AG09319 (cell line): Measurements from ENCODE around the gene SCNN1A.

Experiments used
- DNase-seq: peaks from one replicate; pipeline ENCODE4 v3.0.0-alpha.2; 2010; ENCODE audit warnings: low read depth; ENCODE audit errors: extremely low read depth
- TF ChIP-seq, protein P1 (sequence below): IDR thresholded peaks from 2 replicates; pipeline ENCODE4 v1.5.1; 2011; ENCODE audit warnings: low read depth, mild to moderate bottlenecking, inconsistent platforms, low read length, moderate library complexity

SCNN1A gene

DNA sequence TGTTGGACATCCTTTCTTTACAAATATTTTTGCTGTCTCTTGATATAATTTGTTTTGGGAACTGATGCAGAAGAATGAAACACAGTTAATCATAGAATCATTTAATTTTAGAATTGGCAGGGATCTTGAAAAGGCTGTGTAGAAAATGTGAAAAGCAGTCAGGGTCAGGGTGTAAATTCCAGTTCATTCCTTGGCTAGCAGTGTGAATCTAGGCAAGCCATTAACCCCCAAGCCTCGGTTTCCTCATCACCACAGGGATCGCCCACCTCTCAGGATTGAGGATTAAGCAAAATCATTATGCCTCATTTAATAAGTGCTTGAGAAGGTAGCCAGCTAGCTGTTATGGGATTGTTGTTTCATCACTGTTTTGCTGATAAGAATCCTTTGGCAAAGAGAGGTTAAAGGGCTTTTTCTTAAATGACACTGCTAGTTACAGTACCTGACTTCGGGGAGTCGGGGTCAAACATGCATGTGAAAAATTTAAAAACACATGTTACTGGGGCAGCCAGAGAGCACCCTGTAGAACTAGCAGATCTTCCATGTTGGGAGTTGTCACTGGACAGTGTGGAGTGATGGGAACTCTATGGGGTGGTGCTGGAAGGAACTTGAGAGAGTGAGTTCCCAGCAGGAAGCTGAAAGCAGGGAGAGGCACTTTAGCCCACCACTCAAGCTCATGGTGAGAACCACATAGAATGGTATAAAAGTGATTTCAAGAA is 44.2 kb downstream of the SCNN1A start:
- no peak for DNase-seq
- TF ChIP-seq, protein P1, sequence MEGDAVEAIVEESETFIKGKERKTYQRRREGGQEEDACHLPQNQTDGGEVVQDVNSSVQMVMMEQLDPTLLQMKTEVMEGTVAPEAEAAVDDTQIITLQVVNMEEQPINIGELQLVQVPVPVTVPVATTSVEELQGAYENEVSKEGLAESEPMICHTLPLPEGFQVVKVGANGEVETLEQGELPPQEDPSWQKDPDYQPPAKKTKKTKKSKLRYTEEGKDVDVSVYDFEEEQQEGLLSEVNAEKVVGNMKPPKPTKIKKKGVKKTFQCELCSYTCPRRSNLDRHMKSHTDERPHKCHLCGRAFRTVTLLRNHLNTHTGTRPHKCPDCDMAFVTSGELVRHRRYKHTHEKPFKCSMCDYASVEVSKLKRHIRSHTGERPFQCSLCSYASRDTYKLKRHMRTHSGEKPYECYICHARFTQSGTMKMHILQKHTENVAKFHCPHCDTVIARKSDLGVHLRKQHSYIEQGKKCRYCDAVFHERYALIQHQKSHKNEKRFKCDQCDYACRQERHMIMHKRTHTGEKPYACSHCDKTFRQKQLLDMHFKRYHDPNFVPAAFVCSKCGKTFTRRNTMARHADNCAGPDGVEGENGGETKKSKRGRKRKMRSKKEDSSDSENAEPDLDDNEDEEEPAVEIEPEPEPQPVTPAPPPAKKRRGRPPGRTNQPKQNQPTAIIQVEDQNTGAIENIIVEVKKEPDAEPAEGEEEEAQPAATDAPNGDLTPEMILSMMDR: no peak

DNA sequence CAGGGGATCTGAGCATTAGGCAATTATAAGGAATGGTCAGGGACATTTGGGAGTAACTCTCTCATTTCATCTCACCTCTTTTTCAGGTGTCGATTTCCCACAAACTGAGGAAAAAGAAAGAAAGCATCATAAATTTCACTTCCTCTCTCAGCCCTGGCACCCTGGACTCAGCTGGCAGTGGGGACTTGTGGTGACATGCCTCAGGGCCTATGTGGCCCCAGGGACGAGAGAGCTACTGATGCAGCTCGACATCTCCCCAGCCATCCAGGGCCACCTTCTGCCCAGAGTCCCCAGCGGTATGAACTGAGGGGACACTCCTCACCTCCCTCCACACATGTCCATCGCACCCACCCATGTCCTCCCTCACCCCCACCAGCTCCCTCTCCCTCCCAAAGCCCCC is 45.2 kb downstream of the SCNN1A start:
- no peak for DNase-seq

DNA sequence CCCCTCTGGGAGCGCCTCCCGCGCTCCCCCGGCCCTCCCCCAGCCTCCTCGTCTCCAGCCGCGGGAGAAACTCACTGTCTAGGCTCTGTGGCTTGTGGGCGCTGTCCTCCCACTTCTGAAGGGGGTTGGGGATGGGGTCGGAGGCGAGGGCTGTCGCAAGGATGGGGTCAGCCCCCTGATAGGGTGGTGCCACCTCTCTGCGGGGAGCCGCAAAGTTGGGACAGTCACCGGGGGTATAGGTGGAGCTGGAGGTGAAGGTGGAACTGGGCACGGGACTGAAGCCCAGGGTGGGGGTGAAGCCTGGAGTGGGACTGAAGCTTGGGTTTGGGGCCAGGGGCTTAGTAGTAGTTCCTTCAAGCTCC is 45.7 kb downstream of the SCNN1A start:
- no peak for DNase-seq
- TF ChIP-seq, protein P1: no peak

More for the DNA sequence above, 45.2 kb downstream of the SCNN1A start:
- TF ChIP-seq, protein P1: no peak

DNA sequence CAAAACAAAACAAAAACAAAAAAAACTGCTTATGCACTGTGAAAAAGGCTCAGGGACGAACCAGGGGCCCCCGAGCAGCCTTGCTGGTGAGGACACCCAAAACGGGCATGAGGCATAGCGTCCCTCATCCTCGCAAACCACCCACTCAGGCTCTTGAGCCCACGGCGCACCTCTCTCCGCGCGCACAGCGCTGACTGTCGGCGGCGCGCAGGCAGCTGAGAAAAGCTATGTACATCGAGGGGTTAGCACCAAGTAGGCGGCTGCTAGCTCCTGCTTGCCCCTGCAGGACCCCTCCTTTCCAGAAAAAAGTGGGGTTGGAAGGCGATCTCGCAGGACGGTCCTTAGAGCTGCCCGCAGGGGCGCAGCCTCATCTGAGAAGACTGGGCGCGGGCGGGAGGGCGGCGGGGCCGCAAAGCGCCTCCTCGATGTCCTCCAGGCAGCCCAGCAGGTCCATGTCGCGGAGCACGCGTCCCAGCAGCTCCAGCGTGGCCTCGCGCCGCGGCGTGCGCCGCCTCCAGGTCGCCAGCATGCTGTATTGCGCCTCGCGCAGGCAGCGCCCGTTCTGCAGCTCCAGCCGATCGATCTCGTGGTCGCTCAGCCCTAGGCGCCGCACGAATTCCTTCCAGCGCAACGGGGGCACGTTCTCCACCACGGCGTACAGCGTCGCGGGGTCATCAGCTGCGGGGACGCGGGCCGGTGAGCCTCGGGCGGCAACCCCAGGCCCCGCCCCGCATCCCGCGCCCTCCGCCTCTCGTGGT is 46.2 kb downstream of the SCNN1A start:
- DNase-seq: no peak
- TF ChIP-seq, protein P1: no peak

DNA sequence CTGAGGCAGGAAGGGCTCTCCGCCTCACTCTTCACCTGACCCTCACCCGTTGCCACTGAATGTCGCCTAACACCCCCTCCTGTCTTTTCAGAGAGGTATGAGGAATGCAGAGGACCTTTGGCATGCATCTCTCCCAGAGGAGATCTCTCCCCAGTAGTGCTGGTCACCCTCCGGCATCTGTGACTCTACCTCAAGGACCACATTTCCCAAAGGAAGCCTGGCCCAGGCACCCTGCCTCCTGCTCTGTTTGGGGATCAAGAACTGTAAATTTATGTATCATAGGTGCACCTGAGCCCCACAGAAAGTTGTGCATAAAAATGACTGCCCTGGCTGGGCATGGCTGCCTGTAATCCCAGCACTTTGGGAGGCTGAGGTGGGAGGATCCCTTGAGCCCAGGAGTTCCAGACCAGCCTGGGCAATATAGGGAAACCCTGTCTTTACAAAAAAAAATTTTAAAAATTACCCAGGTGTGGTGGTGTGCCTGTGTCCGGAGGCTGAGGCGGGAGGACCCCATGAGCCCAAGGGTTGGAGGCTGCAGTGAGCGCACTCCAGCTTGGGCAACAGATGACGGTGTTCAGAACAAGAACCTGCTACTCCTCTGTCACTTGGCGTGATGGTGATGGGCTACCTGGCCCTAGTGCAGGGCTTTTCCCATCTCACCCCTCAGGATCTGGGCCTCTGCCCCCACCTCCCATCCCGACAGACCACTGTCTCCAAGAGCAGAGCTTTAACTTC is 47.2 kb downstream of the SCNN1A start:
- TF ChIP-seq, protein P1: no peak
- DNase-seq: no peak

DNA sequence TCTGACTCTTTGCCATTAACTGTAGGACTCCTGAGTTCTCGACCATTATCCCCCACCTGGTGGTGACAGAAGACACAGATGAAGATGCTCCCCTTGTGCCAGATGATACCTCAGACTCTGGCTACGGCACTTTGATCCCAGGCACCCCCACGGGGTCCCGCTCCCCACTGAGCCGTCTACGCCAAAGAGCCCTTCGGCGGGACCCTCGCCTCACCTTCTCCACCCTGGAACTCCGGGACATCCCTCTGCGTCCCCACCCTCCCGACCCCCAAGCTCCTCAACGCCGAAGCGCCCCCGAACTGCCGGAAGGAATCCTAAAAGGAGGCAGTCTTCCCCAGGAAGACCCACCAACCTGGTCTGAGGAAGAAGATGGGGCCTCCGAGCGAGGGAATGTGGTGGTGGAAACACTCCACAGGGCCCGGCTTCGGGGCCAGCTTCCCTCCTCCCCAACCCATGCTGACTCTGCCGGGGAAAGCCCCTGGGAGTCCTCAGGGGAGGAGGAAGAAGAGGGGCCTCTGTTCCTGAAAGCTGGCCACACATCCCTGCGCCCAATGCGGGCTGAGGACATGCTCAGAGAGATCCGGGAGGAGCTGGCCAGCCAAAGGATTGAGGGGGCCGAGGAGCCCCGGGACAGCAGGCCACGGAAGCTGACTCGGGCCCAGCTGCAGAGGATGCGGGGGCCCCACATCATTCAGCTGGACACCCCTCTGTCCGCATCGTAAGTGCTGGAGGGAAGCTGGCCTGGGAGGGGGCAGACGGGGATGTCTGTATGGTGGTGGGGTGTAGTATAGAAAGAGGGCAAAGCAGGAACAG is 47.9 kb downstream of the SCNN1A start:
- DNase-seq: no peak
- TF ChIP-seq, protein P1: no peak
